Measurements from ENCODE around the gene FBXL14. TPM values are rescaled to one million over a fixed set of nuclear protein-coding genes. Genes with fewer than 3 reads are reported as not detected.

FBXL14 gene
- total and polyA plus RNA-seq, 7 experiments from 2014 or later = 15.1 to 43.8 (median 28.1) TPM

GRCh38 chr12:1632702-1633101 lies 38.3 kb upstream of the FBXL14 start:
- peaks cover 0 to 8% of the 10 kb centered on the region in 2 donors for H3K4me1 ChIP-seq (ENCODE audit: control insufficient read depth in 2 of 2, insufficient read depth in 2 of 2, low read length in 2 of 2)

GRCh38 chr12:1630827-1631591 lies 36.6 kb upstream of the FBXL14 start:
- peaks cover 0 to 8% of the 10 kb centered on the region in 2 donors for H3K4me1 ChIP-seq (ENCODE audit: control insufficient read depth in 2 of 2, insufficient read depth in 2 of 2, low read length in 2 of 2)

More at GRCh38 chr12:1632702-1633101, 38.3 kb upstream of the FBXL14 start:
- Histone ChIP-seq H3K4me3 (ENCODE audit: low read length) (no peak overlapping the region), H3K9me3 (ENCODE audit: control insufficient read depth in 2 of 3, low read length in 3 of 3) (no peaks in the 10 kb centered on the region), H3K36me3 (ENCODE audit: control insufficient read depth in 2 of 3, insufficient read depth in 3 of 3, low read length in 3 of 3) (no peaks in the 10 kb centered on the region), H3K27ac (ENCODE audit: low read depth, low read length) (no peak overlapping the region), H3K27me3 (ENCODE audit: control insufficient read depth in 2 of 2, insufficient read depth in 2 of 2, low read length in 2 of 2) (peaks cover 0 to 8% of the 10 kb centered on the region in 2 donors)
- no peak overlapping the region for H3K27ac Mint-ChIP-seq
- ATAC-seq (no peak), DNase-seq (no peak)
- H3K36me3 Mint-ChIP-seq = peaks cover 0 to 1% (median 0%) of the 10 kb centered on the region in 5 donors
- ChIA-PET POLR2A (no interaction called here), CTCF (interaction anchor here (0.6 kb wide), 2 partner anchors 19 to 191 kb away, joined by 3 read pairs; no protein-coding TSS in a partner anchor)
- H3K4me1 Mint-ChIP-seq = peaks cover 0 to 26% (median 19%) of the 10 kb centered on the region in 7 donors
- peaks cover 41 to 81% (median 47%) of the 10 kb centered on the region in 5 donors for H3K27me3 Mint-ChIP-seq
- peaks cover 0 to 2% (median 0%) of the 10 kb centered on the region in 11 donors for H3K9me3 Mint-ChIP-seq
- intact Hi-C loops (cut with micrococcal nuclease) = loop anchor here in 1 of 2 donors (5.0 kb wide), 1 partner anchor 310 kb away; no protein-coding TSS in a partner anchor
- no peak overlapping the region for H3K4me3 Mint-ChIP-seq

GRCh38 chr12:1630133-1630826 lies 35.9 kb upstream of the FBXL14 start:
- H3K4me3 Mint-ChIP-seq = peak overlapping the region; percentile 55 to 78 (median 74)
- peaks cover 45 to 83% (median 51%) of the 10 kb centered on the region in 5 donors for H3K27me3 Mint-ChIP-seq
- Histone ChIP-seq H3K27ac (ENCODE audit: low read depth, low read length) (no peak overlapping the region), H3K4me1 (ENCODE audit: control insufficient read depth in 2 of 2, insufficient read depth in 2 of 2, low read length in 2 of 2) (peaks cover 0 to 8% of the 10 kb centered on the region in 2 donors), H3K27me3 (ENCODE audit: control insufficient read depth in 2 of 2, insufficient read depth in 2 of 2, low read length in 2 of 2) (peaks cover 0 to 8% of the 10 kb centered on the region in 2 donors), H3K36me3 (ENCODE audit: control insufficient read depth in 2 of 3, insufficient read depth in 3 of 3, low read length in 3 of 3) (no peaks in the 10 kb centered on the region), H3K4me3 (ENCODE audit: low read length) (peak overlapping the region; percentile 19), H3K9me3 (ENCODE audit: control insufficient read depth in 2 of 3, low read length in 3 of 3) (no peaks in the 10 kb centered on the region)
- peaks cover 0 to 1% (median 0%) of the 10 kb centered on the region in 5 donors for H3K36me3 Mint-ChIP-seq
- ChIA-PET CTCF (interaction anchor here (1.0 to 2.2 kb wide), 3 partner anchors 23 to 512 kb away, joined by 3 to 8 read pairs (median 4); no protein-coding TSS in a partner anchor), POLR2A (no interaction called here)
- H3K4me1 Mint-ChIP-seq = peaks cover 0 to 26% (median 19%) of the 10 kb centered on the region in 7 donors
- peaks cover 0 to 2% (median 0%) of the 10 kb centered on the region in 11 donors for H3K9me3 Mint-ChIP-seq
- intact Hi-C loops (cut with micrococcal nuclease) = loop anchor here in 1 of 2 donors (5.0 kb wide), 1 partner anchor 312 kb away; no protein-coding TSS in a partner anchor
- H3K27ac Mint-ChIP-seq = peak overlapping the region in 1 of 9 donors; percentile 17
- peak; percentile 58 for ATAC-seq
- peak in 7 of 9 donors; percentile 11 to 29 (median 22) for DNase-seq

More at GRCh38 chr12:1630827-1631591, 36.6 kb upstream of the FBXL14 start:
- POLR2A ChIA-PET = no interaction called here
- Histone ChIP-seq H3K27ac (ENCODE audit: low read depth, low read length) (no peak overlapping the region), H3K27me3 (ENCODE audit: control insufficient read depth in 2 of 2, insufficient read depth in 2 of 2, low read length in 2 of 2) (peaks cover 0 to 8% of the 10 kb centered on the region in 2 donors), H3K9me3 (ENCODE audit: control insufficient read depth in 2 of 3, low read length in 3 of 3) (no peaks in the 10 kb centered on the region), H3K4me3 (ENCODE audit: low read length) (peak overlapping the region; percentile 19), H3K36me3 (ENCODE audit: control insufficient read depth in 2 of 3, insufficient read depth in 3 of 3, low read length in 3 of 3) (no peaks in the 10 kb centered on the region)
- H3K27me3 Mint-ChIP-seq = peaks cover 45 to 90% (median 51%) of the 10 kb centered on the region in 5 donors
- H3K4me1 Mint-ChIP-seq = peaks cover 0 to 26% (median 19%) of the 10 kb centered on the region in 7 donors
- DNase-seq = no peak
- H3K36me3 Mint-ChIP-seq = peaks cover 0 to 1% (median 0%) of the 10 kb centered on the region in 5 donors
- CTCF ChIA-PET = interaction anchor here (1.0 to 2.2 kb wide), 3 partner anchors 22 to 513 kb away, joined by 3 to 8 read pairs (median 4); no protein-coding TSS in a partner anchor
- peaks cover 0 to 2% (median 0%) of the 10 kb centered on the region in 11 donors for H3K9me3 Mint-ChIP-seq
- peak overlapping the region; percentile 55 to 78 (median 74) for H3K4me3 Mint-ChIP-seq
- H3K27ac Mint-ChIP-seq = peak overlapping the region in 1 of 9 donors; percentile 17
- no peak for ATAC-seq
- intact Hi-C loops (cut with micrococcal nuclease) = loop anchor here in 1 of 2 donors (5.0 kb wide), 1 partner anchor 311 kb away; no protein-coding TSS in a partner anchor

GRCh38 chr12:1629338-1630132 lies 35.2 kb upstream of the FBXL14 start:
- H3K27me3 Mint-ChIP-seq = peaks cover 43 to 82% (median 51%) of the 10 kb centered on the region in 5 donors
- no peak for DNase-seq
- H3K4me3 Mint-ChIP-seq = peak overlapping the region; percentile 65 to 86 (median 76)
- ChIA-PET POLR2A (interaction anchor here (0.6 kb wide), 1 partner anchor 499 kb away, joined by 4 read pairs; no protein-coding TSS in a partner anchor), CTCF (interaction anchor here (0.7 kb wide), 1 partner anchor 450 kb away, joined by 4 read pairs; no protein-coding TSS in a partner anchor)
- peaks cover 0 to 1% (median 0%) of the 10 kb centered on the region in 5 donors for H3K36me3 Mint-ChIP-seq
- Histone ChIP-seq H3K27ac (ENCODE audit: low read depth, low read length) (no peak overlapping the region), H3K36me3 (ENCODE audit: control insufficient read depth in 2 of 3, insufficient read depth in 3 of 3, low read length in 3 of 3) (no peaks in the 10 kb centered on the region), H3K4me3 (ENCODE audit: low read length) (no peak overlapping the region), H3K4me1 (ENCODE audit: control insufficient read depth in 2 of 2, insufficient read depth in 2 of 2, low read length in 2 of 2) (peaks cover 0 to 8% of the 10 kb centered on the region in 2 donors), H3K9me3 (ENCODE audit: control insufficient read depth in 2 of 3, low read length in 3 of 3) (no peaks in the 10 kb centered on the region), H3K27me3 (ENCODE audit: control insufficient read depth in 2 of 2, insufficient read depth in 2 of 2, low read length in 2 of 2) (peaks cover 0 to 8% of the 10 kb centered on the region in 2 donors)
- peaks cover 0 to 2% (median 0%) of the 10 kb centered on the region in 11 donors for H3K9me3 Mint-ChIP-seq
- H3K27ac Mint-ChIP-seq = peak overlapping the region in 1 of 9 donors; percentile 65
- peak; percentile 41 for ATAC-seq
- intact Hi-C loops (cut with micrococcal nuclease) = loop anchor here in 1 of 2 donors (5.0 kb wide), 1 partner anchor 313 kb away; no protein-coding TSS in a partner anchor
- H3K4me1 Mint-ChIP-seq = peaks cover 0 to 26% (median 19%) of the 10 kb centered on the region in 7 donors

- Histone ChIP-seq H3K27me3 (ENCODE audit: control insufficient read depth in 2 of 2, insufficient read depth in 2 of 2, low read length in 2 of 2) (peaks cover 0 to 8% of the 10 kb centered on the region in 2 donors), H3K9me3 (ENCODE audit: control insufficient read depth in 2 of 3, low read length in 3 of 3) (no peaks in the 10 kb centered on the region), H3K36me3 (ENCODE audit: control insufficient read depth in 2 of 3, insufficient read depth in 3 of 3, low read length in 3 of 3) (no peaks in the 10 kb centered on the region), H3K4me1 (ENCODE audit: control insufficient read depth in 2 of 2, insufficient read depth in 2 of 2, low read length in 2 of 2) (peaks cover 0 to 8% of the 10 kb centered on the region in 2 donors), H3K4me3 (ENCODE audit: low read length) (no peak within 1 kb of the TSS), H3K27ac (ENCODE audit: low read depth, low read length) (no peak within 1 kb of the TSS)
- DNase-seq (no peak), ATAC-seq (no peak)
- Mint-ChIP-seq H3K9me3 (peaks cover 0 to 2% (median 0%) of the 10 kb centered on the region in 11 donors), H3K27me3 (peaks cover 39 to 79% (median 51%) of the 10 kb centered on the region in 5 donors), H3K4me1 (peaks cover 0 to 26% (median 19%) of the 10 kb centered on the region in 7 donors), H3K27ac (peak within 1 kb of the TSS in 1 of 9 donors; percentile 65), H3K36me3 (peaks cover 0 to 1% (median 0%) of the 10 kb centered on the region in 5 donors), H3K4me3 (peak within 1 kb of the TSS; percentile 65 to 86 (median 76))
- ChIA-PET POLR2A (interaction anchor here (0.6 kb wide), 2 partner anchors 305 to 498 kb away, joined by 3 to 4 read pairs; no protein-coding TSS in a partner anchor), CTCF (no interaction called here)
- intact Hi-C loops (cut with micrococcal nuclease) = no loop called here
Measured at GRCh38 chr12:1628666-1629337, 34.4 kb upstream of the FBXL14 start, which contains the start of gene WNT5B. Gene WNT5B (plus strand): TSS chr12:1629231. CDS start chr12:1631355, 2,124 bp downstream.

Measured in naive thymus-derived CD4-positive, alpha-beta T cell (primary cell).